WERI-Rb-1 (cell line): ENCODE results near the gene PCSK5.

Experiments used
- DNase-seq: peaks from one replicate; pipeline ENCODE4 v3.0.0-alpha.2; 2020
- H3K27ac ChIP-seq: fragments of 250-450 bp; sonication (Bioruptor Pico); 2 replicates; pipeline ENCODE4 v1.5.1; 2020; ENCODE audit warnings: mild to moderate bottlenecking, moderate library complexity
- H3K27me3 ChIP-seq: fragments of 250-450 bp; sonication (Bioruptor Pico); 2 replicates; pipeline ENCODE4 v1.5.1; 2021; ENCODE audit warnings: mild to moderate bottlenecking, low read depth, moderate library complexity; ENCODE audit not compliant: insufficient read depth, severe bottlenecking
- H3K36me3 ChIP-seq: fragments of 250-450 bp; sonication (Bioruptor Pico); 2 replicates; pipeline ENCODE4 v1.5.1; 2020; ENCODE audit warnings: mild to moderate bottlenecking, moderate library complexity
- H3K4me3 ChIP-seq: 2 replicates; pipeline ENCODE4 v1.5.1; 2011; ENCODE audit warnings: low read depth, mild to moderate bottlenecking, control low read depth, low read length
- H3K9me3 ChIP-seq: fragments of 250-450 bp; sonication (Bioruptor Pico); 2 replicates; pipeline ENCODE4 v1.5.1; 2021; ENCODE audit warnings: mild to moderate bottlenecking, moderate library complexity; ENCODE audit not compliant: severe bottlenecking
- TF ChIP-seq, protein P1 (sequence below): IDR thresholded peaks from 2 replicates; pipeline ENCODE4 v1.5.1; 2011; ENCODE audit warnings: low read depth, mild to moderate bottlenecking, control low read depth, inconsistent platforms, low read length

The PCSK5 gene

DNA sequence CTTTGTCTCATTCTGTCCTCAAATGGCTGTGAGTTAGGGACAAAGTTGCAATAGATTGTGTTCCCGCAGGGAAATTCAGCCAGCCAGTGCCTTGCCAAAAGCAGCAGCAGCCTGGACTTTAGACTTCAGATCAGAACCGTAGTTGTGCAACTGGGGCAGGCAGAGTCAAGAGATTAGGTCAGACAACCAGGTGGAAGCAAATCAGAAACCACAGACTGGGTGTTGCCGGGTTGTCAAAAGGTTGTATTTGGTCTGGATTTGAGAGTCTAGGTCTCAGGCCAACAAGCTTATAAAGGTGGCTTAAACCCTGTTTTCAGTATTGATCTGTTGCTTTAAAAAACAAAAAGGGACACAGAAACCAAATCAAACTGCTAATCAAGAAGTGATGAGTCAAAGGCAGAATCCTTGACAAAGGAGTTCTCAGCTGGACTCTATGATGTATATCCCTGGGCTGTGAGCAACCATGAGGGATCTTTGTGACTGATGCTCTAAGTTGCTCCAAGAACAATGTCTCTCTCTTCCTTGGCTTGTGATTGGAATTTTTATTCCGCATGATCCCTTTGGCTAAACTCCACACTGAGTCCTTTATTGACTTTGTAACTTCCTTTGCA lies 482.8 kb downstream of the PCSK5 start:
- H3K27ac ChIP-seq: no peak overlapping the region
- DNase-seq: no peak

DNA sequence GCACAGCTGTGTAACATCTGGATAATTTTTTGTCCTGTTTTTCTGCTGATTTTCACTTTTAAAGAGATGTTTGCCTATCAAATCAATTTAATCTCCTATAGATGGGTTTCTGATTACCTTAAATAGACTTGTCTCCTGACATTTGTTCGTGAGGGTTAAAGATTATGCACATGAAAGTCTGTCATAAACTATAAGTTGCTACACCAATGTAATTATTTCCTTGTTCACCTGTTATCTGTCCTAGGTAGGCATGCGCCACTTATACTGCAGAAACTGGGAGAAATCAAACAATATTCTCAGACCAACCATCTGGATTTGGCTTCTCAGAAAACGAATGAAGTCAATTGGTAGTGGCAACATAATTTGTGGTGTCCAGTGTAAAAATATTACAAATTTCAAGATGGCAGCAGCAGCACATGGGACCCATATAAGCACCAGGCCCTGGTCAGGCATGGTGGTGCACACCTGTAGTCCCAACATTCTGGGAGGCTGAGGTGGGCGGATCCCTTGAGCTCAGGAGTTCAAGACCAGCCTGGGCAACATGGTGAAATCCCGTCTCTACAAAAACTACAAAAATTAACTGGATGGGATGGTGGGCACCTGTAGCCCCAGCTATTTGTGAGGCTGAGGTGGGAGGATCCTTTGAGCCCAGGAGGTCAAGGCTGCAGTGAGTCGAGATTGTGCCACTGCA lies 483.5 kb downstream of the PCSK5 start:
- no peak for DNase-seq

More for the DNA sequence above, 482.8 kb downstream of the PCSK5 start:
- no peaks in the 10 kb centered on the region for H3K27me3 ChIP-seq
- TF ChIP-seq, protein P1, sequence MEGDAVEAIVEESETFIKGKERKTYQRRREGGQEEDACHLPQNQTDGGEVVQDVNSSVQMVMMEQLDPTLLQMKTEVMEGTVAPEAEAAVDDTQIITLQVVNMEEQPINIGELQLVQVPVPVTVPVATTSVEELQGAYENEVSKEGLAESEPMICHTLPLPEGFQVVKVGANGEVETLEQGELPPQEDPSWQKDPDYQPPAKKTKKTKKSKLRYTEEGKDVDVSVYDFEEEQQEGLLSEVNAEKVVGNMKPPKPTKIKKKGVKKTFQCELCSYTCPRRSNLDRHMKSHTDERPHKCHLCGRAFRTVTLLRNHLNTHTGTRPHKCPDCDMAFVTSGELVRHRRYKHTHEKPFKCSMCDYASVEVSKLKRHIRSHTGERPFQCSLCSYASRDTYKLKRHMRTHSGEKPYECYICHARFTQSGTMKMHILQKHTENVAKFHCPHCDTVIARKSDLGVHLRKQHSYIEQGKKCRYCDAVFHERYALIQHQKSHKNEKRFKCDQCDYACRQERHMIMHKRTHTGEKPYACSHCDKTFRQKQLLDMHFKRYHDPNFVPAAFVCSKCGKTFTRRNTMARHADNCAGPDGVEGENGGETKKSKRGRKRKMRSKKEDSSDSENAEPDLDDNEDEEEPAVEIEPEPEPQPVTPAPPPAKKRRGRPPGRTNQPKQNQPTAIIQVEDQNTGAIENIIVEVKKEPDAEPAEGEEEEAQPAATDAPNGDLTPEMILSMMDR: no peak
- H3K4me3 ChIP-seq: no peak overlapping the region
- H3K9me3 ChIP-seq: no peaks in the 10 kb centered on the region
- no peaks in the 10 kb centered on the region for H3K36me3 ChIP-seq

DNA sequence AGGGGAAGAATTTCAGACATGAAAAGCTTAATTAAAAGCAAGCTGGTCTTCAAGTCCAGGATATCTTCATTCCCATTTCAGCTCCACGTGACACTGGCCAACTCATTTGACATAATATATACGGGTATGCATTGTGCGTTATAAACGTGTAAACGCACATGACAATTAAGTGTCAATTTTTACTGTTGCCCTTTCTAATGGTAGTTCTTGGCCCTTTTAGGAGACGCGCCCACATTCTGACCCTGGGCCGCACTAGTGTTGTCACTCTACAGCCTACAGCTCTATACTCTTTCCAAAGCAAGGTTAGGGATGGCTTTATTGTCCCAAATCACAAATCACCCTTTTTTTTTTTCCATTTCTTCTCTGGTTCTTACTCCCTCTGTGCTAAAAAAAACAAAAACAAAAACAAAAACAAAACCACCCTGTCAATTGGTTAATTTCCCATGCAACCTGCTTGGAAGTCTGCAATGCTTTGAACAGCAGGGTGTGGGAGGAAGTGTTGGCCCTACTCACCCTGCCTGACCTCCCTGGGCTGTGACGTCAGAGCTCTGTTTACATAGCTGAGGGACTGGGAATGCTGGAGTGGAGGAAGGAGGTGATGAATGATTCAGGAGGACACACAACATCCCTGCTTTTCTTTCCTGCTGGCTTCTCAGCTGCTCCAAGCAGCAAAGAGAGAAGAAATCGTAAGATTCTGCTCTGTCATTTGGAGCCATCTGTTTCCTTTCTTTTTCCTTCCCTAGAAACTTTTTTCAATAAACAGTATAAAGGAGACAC lies 484.5 kb downstream of the PCSK5 start:
- no peaks in the 10 kb centered on the region for H3K36me3 ChIP-seq
- no peaks in the 10 kb centered on the region for H3K27me3 ChIP-seq
- TF ChIP-seq, protein P1: no peak
- DNase-seq: peak; percentile 35
- H3K27ac ChIP-seq: no peak overlapping the region
- H3K4me3 ChIP-seq: no peak overlapping the region
- H3K9me3 ChIP-seq: no peaks in the 10 kb centered on the region

More for the DNA sequence above, 483.5 kb downstream of the PCSK5 start:
- Histone ChIP-seq H3K36me3 (no peaks in the 10 kb centered on the region), H3K27me3 (no peaks in the 10 kb centered on the region), H3K4me3 (no peak overlapping the region), H3K9me3 (no peaks in the 10 kb centered on the region), H3K27ac (no peak overlapping the region)
- TF ChIP-seq, protein P1: no peak

DNA sequence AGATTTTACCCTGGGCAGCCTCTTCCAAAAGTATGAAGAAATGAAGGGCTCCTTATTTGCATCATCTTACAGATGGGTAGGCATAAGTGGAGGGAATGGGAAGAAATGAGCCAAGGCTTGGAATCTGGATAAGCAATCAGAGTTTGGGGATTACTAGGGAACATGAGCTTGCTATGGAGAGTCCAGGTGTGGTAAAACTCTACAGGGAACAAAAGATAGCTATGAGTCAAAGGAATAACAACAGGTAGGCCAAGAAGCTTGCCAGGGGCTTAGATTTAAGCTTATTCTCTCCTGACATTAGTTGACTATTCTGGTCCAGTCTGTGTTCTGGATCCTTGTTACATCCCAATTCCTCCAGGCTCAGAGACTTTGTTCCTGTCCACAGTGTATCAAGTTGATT lies 487.3 kb downstream of the PCSK5 start:
- TF ChIP-seq, protein P1: no peak
- Histone ChIP-seq H3K27ac (no peak overlapping the region), H3K9me3 (no peaks in the 10 kb centered on the region), H3K27me3 (no peaks in the 10 kb centered on the region), H3K4me3 (no peak overlapping the region), H3K36me3 (no peaks in the 10 kb centered on the region)
- DNase-seq: no peak

DNA sequence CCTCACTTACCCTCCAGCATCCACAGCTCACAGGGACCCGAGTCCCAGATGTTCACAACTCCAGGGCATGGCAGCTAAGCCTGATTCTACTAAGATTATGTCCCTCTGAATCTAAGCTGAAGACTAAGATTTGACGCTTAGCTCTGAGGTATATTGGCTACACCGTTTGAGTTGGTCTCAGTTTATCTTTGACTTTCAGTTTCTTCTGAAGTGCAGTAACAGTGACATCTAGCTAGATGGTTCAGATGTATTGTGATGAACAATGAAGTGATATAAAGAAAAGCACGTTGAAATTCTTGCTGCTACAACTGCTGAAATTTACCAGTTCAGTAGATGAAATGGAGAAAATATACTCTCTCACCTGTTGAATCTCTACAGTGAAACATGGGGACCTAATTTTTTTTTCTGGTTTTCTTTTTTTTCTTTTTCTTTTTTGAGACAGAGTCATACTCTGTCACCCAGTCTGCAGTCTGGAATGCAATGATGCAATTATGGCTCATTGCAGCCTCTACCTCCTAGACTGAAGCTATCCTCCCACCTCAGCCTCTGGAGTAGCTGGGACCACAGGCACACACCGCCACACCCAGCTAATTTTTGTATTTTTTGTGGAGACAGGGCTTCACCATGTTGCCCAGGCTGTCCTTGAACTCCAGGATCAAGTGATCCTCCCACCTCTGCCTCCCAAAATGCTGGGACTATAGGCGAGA lies 488.0 kb downstream of the PCSK5 start:
- Histone ChIP-seq H3K27me3 (no peaks in the 10 kb centered on the region), H3K9me3 (no peaks in the 10 kb centered on the region), H3K4me3 (no peak overlapping the region), H3K27ac (no peak overlapping the region), H3K36me3 (no peaks in the 10 kb centered on the region)
- TF ChIP-seq, protein P1: no peak
- DNase-seq: peak; percentile 61
